LNCAP (cell line): ENCODE data around the gene SLC25A24.
"Not testable (repeated sequence)": the region's sequence is repeated elsewhere in the genome, so short reads cannot be mapped to it uniquely, and the experiment has no call there.

Experiments used
- TF ChIP-seq, protein P1 (sequence below): fragments of 450-650 bp; IDR thresholded peaks from 2 replicates; pipeline ENCODE4 v1.5.1; 2017; ENCODE audit warnings: mild to moderate bottlenecking

SLC25A24 gene

DNA sequence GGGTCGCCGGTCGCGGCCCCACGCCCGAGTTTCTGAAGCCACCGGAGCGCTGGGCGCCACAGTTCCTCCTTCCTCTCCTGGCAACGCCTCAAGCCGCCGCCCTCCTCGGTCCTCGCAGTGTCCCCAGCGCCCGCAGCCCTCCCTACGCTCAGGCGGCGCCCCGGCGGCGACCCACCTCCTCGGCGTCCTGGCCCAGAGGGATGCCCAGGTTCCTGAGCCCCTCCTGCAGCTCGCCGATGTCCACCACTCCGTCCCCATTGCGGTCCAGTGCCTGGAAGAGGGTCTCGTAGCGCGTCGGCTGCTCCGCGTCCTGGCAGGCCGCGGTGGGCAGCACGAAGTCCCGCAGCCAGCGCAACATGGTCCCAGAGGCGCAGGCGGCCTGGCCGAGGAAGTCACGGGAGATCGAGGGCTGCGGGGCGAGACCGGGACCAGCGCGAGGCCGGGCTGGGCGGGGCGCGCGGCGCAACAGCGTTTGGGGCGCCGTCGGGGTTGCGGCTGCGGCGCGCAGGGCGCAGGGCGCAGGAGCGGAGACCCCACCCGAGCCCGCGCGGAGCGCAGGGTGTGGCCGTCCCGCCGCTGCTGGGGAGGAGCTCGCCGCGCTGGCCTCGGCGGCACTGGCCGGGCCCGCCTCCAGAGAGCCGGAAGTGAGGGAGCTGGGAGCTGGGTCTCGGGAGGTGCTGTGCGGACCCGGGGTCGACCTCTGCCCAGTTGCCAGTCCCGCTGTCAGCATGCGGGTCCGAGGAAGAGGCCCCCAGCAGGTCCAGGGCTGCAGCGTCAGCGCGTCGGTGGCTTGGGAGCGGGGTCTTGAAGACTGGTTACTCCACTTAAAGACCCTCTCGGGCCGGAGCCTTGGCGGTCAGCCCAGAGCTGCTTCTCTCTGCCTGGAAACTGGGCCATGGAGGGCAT, at the start of gene SLC25A24:
Gene SLC25A24, minus strand, starts transcription at position 563 of the 906 bp plus-strand sequence. Its CDS starts 205 bp downstream, at position 358.
- TF ChIP-seq, protein P1, sequence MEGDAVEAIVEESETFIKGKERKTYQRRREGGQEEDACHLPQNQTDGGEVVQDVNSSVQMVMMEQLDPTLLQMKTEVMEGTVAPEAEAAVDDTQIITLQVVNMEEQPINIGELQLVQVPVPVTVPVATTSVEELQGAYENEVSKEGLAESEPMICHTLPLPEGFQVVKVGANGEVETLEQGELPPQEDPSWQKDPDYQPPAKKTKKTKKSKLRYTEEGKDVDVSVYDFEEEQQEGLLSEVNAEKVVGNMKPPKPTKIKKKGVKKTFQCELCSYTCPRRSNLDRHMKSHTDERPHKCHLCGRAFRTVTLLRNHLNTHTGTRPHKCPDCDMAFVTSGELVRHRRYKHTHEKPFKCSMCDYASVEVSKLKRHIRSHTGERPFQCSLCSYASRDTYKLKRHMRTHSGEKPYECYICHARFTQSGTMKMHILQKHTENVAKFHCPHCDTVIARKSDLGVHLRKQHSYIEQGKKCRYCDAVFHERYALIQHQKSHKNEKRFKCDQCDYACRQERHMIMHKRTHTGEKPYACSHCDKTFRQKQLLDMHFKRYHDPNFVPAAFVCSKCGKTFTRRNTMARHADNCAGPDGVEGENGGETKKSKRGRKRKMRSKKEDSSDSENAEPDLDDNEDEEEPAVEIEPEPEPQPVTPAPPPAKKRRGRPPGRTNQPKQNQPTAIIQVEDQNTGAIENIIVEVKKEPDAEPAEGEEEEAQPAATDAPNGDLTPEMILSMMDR = no peak

- TF ChIP-seq, protein P1 = not testable (repeated sequence)
These were observed 43.8 kb upstream of the SLC25A24 start, which contains the start of gene NBPF4 for GRCh38 chr1:108243976-108244375. TSS of gene NBPF4 (minus strand) at chr1:108244076. CDS start at chr1:108243761, 315 bp downstream.

DNA sequence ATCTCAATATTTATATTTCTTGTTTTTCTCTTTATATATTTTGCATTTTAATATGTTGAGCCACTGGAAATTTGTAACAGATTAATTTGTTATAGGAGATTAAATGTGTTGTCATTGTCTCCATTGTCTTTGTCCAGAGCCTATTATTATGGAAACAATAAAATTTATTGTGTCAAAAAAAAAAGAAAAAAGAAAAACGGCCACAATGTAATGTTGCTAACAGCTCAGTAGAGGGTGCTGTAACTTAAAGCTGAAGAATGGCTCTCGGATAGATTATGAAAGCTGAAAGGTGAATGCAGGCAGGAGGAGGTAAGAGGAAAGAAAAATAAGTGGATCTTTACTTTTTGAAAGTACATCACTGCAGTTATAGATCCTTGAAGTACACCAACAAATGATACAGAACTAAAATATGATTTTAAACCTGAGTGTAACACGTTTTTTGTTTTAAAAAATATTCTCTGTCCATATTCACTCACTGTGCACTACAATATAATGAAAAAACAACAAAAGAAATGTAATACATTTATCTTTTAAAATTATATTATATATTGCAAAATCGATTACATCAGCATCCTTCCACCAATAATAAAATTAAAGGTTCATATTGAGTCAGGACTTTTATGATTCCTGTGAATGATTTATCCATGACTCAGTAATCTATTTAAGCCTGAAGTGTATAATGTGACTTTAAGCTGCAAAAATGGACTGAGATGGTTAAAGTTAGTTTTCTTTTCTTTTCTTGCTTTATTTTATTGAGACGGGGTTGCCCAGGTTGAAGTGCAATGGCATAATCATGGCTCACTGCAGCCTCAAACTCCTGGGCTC, 14.7 kb upstream of the SLC25A24 start:
- TF ChIP-seq, protein P1 = peak; percentile 65

GRCh38 chr1:108211014-108211413, 10.9 kb upstream of the SLC25A24 start:
- TF ChIP-seq, protein P1 = no peak

DNA sequence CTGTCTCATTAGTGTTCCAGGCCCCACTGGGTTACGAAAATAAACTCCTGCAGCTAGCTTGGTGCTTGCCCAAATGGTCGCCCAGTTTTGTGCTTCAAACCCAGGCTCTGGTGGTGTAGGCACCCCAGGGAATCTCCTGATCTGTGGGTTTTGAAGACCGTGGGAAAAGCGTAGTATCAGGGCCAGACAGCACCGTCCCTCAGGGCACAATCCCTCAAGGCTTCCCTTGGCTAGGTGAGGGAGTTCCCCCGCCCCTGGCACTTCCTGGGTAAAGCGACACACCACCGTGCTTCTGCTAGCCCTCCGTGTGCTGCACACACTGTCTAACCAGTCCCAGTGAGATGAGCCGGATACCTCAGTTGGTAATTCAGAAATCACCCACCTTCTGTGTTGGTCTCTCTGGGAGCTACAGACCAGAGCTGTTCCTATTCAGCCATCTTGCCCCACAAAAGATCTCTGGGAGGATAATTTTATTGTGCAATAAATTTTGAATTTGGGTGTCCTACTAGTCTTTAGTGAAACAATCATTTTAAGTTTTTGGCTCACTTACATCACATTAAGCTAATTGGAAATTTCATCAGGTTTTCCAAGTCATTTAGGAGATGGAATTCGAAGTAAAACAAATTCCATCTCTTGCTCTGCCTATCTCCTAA, 9.4 kb upstream of the SLC25A24 start:
- TF ChIP-seq, protein P1 = no peak

DNA sequence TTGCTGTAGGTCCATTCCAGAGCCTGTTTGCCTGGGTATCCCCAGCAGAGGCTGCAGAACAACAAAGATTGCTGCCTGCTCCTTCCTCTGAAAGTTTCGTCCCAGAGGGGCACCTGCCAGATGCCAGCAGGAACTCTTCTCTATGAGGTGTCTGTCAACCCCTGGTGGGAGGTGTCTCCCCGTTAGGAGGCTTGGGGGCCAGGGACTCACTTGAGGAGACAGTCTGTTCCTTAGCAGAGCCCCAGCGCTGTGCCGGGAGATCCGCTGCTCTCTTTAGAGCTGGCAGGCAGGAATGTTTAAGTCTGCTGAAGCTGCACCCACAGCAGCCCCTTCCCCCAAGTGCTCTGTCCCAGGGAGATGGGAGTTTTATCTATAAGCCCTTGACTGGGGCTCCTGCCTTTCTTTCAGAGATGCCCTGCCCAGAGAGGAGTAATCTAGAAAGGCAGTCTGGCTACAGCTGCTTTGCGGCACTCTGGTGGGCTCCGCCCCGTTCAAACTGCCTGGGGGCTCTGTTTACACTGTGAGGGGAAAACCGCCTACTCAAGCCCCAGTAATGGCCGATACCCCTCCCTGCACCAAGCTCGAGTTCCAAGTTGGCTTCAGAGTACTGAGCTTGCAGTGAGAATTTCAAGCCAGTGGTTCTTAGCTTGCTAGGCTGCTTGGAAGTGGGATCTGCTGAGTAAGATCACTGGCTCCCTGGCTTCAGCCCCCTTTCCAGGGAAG, 8.7 kb upstream of the SLC25A24 start:
- TF ChIP-seq, protein P1 = no peak
